ENCODE measurements around the gene IMPG2.

The IMPG2 gene

DNA sequence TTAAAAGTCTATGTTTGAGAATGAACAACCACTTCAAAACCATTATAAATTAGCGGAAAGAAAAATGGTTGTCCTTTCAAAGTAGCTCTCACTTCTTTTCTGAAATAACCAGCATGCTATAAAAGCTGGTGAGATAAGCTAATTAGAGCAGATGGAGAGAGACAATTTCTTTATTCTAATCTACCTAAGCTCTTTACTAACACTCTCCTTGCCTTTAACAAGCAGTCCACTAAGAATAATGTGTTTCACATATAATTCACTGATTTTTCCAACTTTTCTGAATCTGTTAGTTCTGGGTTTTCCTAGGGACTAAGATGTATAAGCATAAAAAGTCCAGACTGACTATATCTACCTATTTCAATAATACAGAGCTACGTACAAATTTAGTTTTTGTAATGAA is at the start of gene IMPG2:
IMPG2 (minus strand) TSS at position 101 of the 400 bp plus-strand sequence. CDS start 203 bp downstream, outside the sequence.
- no peak for DNase-seq (ENCODE audit: low read depth)
- H3K4me3 ChIP-seq (ENCODE audit: low read depth, low read length), result no peak within 1 kb of the TSS
- in situ Hi-C loops (cut with HindIII; ENCODE audit: low sequenced_read_pairs), result no loop called here
- no peak for TF ChIP-seq CTCF (IDR thresholded peaks at IDR 0.05; ENCODE audit: low read depth, low read length, missing control alignments)

DNA sequence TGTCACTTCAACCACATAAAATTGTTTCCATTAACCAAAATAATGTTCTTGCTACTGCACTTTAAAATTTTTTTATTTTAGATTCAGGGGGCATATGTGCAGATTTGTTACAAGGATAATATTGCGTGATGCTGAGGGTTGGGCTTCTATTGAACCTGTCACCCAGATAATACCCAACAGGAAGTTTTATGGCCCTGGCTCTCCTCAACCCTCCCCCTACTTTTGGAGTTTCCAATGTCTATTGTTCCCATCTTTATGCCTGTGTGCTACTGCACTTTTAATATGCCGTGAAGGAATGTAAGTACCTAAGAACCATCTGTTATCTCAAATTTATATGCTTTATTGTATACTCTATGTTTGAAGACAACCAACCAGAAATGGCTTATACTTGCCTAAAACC is 42.0 kb upstream of the IMPG2 start:
- no peak for DNase-seq (ENCODE audit: low read depth)
- in situ Hi-C loops (cut with HindIII; ENCODE audit: low sequenced_read_pairs), result no loop called here
- H3K4me3 ChIP-seq (ENCODE audit: low read depth, low read length), result no peak overlapping the region
- no peak for TF ChIP-seq CTCF (IDR thresholded peaks at IDR 0.05; ENCODE audit: low read depth, low read length, missing control alignments)

- in situ Hi-C loops (cut with HindIII; ENCODE audit: low sequenced_read_pairs), result no loop called here
- no peak for DNase-seq (ENCODE audit: low read depth)
- no peak overlapping the region for H3K4me3 ChIP-seq (ENCODE audit: low read depth, low read length)
- TF ChIP-seq CTCF (IDR thresholded peaks at IDR 0.05; ENCODE audit: low read depth, low read length, missing control alignments), result no peak
Observed at GRCh38 chr3:101351829-101352228, 31.5 kb upstream of the IMPG2 start.

DNA sequence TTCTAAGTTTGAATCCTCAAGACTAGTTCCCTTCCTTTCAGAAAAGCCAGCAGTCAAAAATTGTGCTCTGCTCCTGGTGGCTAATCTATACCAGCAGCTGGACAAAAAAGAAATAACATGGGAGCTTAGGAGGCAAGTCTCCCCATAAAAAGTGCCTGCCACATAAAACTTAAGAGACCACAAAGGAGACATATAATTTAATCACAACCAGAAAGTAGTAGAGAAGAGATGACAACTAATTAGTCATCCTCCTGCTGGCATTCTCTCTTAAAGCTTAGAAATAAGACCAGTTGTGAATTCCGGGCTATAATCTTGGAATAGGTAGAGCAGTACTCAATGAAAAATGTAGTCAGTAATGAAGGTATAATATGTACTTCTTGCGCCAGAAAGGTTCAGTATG is 20.2 kb upstream of the IMPG2 start:
- no peak for TF ChIP-seq CTCF (IDR thresholded peaks at IDR 0.05; ENCODE audit: low read depth, low read length, missing control alignments)
- no peak overlapping the region for H3K4me3 ChIP-seq (ENCODE audit: low read depth, low read length)
- DNase-seq (ENCODE audit: low read depth), result no peak
- in situ Hi-C loops (cut with HindIII; ENCODE audit: low sequenced_read_pairs), result no loop called here

- TF ChIP-seq CTCF (IDR thresholded peaks at IDR 0.05; ENCODE audit: low read depth, low read length, missing control alignments), result no peak
- no peak overlapping the region for H3K4me3 ChIP-seq (ENCODE audit: low read depth, low read length)
- DNase-seq (ENCODE audit: low read depth), result no peak
- in situ Hi-C loops (cut with HindIII; ENCODE audit: low sequenced_read_pairs), result no loop called here
Observed at GRCh38 chr3:101333883-101334282, 13.5 kb upstream of the IMPG2 start.

GRCh38 chr3:101329016-101329673 is 8.8 kb upstream of the IMPG2 start:
- TF ChIP-seq CTCF (IDR thresholded peaks at IDR 0.05; ENCODE audit: low read depth, low read length, missing control alignments), result no peak
- no peak overlapping the region for H3K4me3 ChIP-seq (ENCODE audit: low read depth, low read length)
- in situ Hi-C loops (cut with HindIII; ENCODE audit: low sequenced_read_pairs), result no loop called here
- DNase-seq (ENCODE audit: low read depth), result no peak
